HEK293 (cell line): ENCODE measurements around the gene ARHGAP15.

Experiments used
- CTCF ChIA-PET: fragments of 350-600 bp; formaldehyde crosslinking; extraction: SDS; loops from one replicate; lab custom pipeline; 2021; ENCODE audit warnings: antibody characterized with exemption; lab: Yijun Ruan, JAX
- POLR2A ChIA-PET: fragments of 300-600 bp; formaldehyde crosslinking; extraction: SDS; loops from one replicate; lab custom pipeline; 2020; ENCODE audit warnings: antibody characterized with exemption, inconsistent platforms; lab: Yijun Ruan, JAX
- H3K27ac ChIP-seq: fragments of 200-500 bp; sonication (Bioruptor generic); 2 replicates; pipeline ENCODE4 v1.5.1; 2014; ENCODE audit warnings: low read depth, low read length, control low read depth, inconsistent platforms; ENCODE audit errors: extremely low read depth
- H3K36me3 ChIP-seq, 2 experiments: fragments of 200-500 bp in 1 of 2; sonication (Bioruptor generic) in 1 of 2; 1 replicate in 1 of 2; 2 replicates in 1 of 2; pipeline ENCODE4 v1.5.1; 2014 to 2017; ENCODE audit warnings: inconsistent platforms in 2 of 2, low read length in 2 of 2; ENCODE audit not compliant: control insufficient read depth in 2 of 2, insufficient read depth in 1 of 2
- H3K4me1 ChIP-seq: fragments of 200-500 bp; sonication (Bioruptor generic); 2 replicates; pipeline ENCODE4 v1.5.1; 2014; ENCODE audit warnings: mild to moderate bottlenecking, low read length, inconsistent platforms; ENCODE audit not compliant: control insufficient read depth, insufficient read depth
- H3K4me3 ChIP-seq: 2 replicates; pipeline ENCODE4 v1.5.1; 2011; ENCODE audit warnings: low read depth, mild to moderate bottlenecking, control low read depth, low read length, moderate library complexity
- H3K9me3 ChIP-seq: fragments of 200-500 bp; sonication (Bioruptor generic); 2 replicates; pipeline ENCODE4 v1.5.1; 2014; ENCODE audit warnings: low read depth, low read length, inconsistent platforms; ENCODE audit not compliant: control insufficient read depth, insufficient read depth
- CTCF ChIP-seq: fragments of 450-650 bp; formaldehyde crosslinking; IDR thresholded peaks from 2 replicates; pipeline ENCODE4 v1.5.1; 2016; ENCODE audit warnings: missing biosample characterization, missing genetic modification characterization
- GLI2 ChIP-seq: fragments of 450-650 bp; formaldehyde crosslinking; IDR thresholded peaks from 2 replicates; pipeline ENCODE4; 2017; ENCODE audit warnings: missing biosample characterization, missing genetic modification characterization, low read depth, borderline replicate concordance
- PRDM1 ChIP-seq: fragments of 450-650 bp; formaldehyde crosslinking; IDR thresholded peaks from 2 replicates; pipeline ENCODE4; 2016; ENCODE audit warnings: missing biosample characterization, missing genetic modification characterization
- SP7 ChIP-seq: fragments of 450-650 bp; formaldehyde crosslinking; IDR thresholded peaks from 2 replicates; pipeline ENCODE4 v1.5.1; 2016; ENCODE audit warnings: missing biosample characterization, missing genetic modification characterization
- ZBTB1 ChIP-seq: fragments of 450-650 bp; formaldehyde crosslinking; IDR thresholded peaks from 2 replicates; pipeline ENCODE4 v1.5.1; 2016; ENCODE audit warnings: missing biosample characterization, missing genetic modification characterization
- ZFP41 ChIP-seq: fragments of 450-650 bp; formaldehyde crosslinking; IDR thresholded peaks from 2 replicates; pipeline ENCODE4 v1.5.1; 2016; ENCODE audit warnings: missing biosample characterization, missing genetic modification characterization, borderline replicate concordance
- ZNF112 ChIP-seq: fragments of 450-650 bp; formaldehyde crosslinking; IDR thresholded peaks from 2 replicates; pipeline ENCODE4 v1.5.0; 2017; ENCODE audit warnings: missing biosample characterization, missing genetic modification characterization
- ZNF114 ChIP-seq: fragments of 450-650 bp; formaldehyde crosslinking; IDR thresholded peaks from 2 replicates; pipeline ENCODE4 v1.5.0; 2017; ENCODE audit warnings: missing biosample characterization, missing genetic modification characterization
- ZNF155 ChIP-seq: fragments of 450-650 bp; formaldehyde crosslinking; IDR thresholded peaks from 2 replicates; pipeline ENCODE4 v1.5.1; 2016; ENCODE audit warnings: missing biosample characterization, missing genetic modification characterization
- ZNF18 ChIP-seq: fragments of 450-650 bp; formaldehyde crosslinking; IDR thresholded peaks from 2 replicates; pipeline ENCODE4 v1.5.1; 2016; ENCODE audit warnings: missing biosample characterization, missing genetic modification characterization
- ZNF280D ChIP-seq: fragments of 450-650 bp; formaldehyde crosslinking; IDR thresholded peaks from 2 replicates; pipeline ENCODE4 v1.5.1; 2016; ENCODE audit warnings: missing biosample characterization, missing genetic modification characterization
- ZNF324 ChIP-seq: fragments of 450-650 bp; formaldehyde crosslinking; IDR thresholded peaks from 2 replicates; pipeline ENCODE4 v1.5.1; 2016; ENCODE audit warnings: missing biosample characterization, missing genetic modification characterization
- ZNF423 ChIP-seq: fragments of 450-650 bp; formaldehyde crosslinking; IDR thresholded peaks from 2 replicates; pipeline ENCODE4 v1.5.1; 2016; ENCODE audit warnings: missing biosample characterization, missing genetic modification characterization
- ZNF623 ChIP-seq: fragments of 450-650 bp; formaldehyde crosslinking; IDR thresholded peaks from 2 replicates; pipeline ENCODE4 v1.5.1; 2016; ENCODE audit warnings: missing biosample characterization, missing genetic modification characterization
- TF ChIP-seq, protein P1 (sequence below): fragments of 450-650 bp; formaldehyde crosslinking; IDR thresholded peaks from 2 replicates; pipeline ENCODE4 v1.5.1; 2017; ENCODE audit warnings: missing biosample characterization, mild to moderate bottlenecking, missing genetic modification characterization, moderate library complexity
- TF ChIP-seq, protein P2 (sequence below): fragments of 450-650 bp; formaldehyde crosslinking; IDR thresholded peaks from 2 replicates; pipeline ENCODE4 v1.5.1; 2016; ENCODE audit warnings: missing biosample characterization, missing genetic modification characterization

ARHGAP15 gene

DNA sequence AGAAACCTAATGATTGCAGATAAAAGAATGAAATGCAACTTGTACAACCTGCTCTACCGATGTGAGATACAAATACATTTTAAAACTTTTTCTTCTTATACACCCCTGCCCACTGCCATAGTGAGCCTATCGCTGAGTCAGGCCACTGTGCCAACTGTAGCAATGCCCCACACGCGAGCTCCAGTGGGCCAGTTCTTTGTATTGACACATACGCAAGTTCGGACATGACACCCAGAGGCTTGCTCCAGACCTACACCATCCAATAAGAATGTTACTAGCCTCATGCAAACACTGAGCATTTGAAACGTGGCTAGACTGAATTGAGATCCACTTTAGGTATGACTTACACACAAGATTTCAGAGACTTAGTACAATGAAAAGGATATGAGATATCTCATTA lies 340.1 kb downstream of the ARHGAP15 start (continued):
- TF ChIP-seq, protein P1, sequence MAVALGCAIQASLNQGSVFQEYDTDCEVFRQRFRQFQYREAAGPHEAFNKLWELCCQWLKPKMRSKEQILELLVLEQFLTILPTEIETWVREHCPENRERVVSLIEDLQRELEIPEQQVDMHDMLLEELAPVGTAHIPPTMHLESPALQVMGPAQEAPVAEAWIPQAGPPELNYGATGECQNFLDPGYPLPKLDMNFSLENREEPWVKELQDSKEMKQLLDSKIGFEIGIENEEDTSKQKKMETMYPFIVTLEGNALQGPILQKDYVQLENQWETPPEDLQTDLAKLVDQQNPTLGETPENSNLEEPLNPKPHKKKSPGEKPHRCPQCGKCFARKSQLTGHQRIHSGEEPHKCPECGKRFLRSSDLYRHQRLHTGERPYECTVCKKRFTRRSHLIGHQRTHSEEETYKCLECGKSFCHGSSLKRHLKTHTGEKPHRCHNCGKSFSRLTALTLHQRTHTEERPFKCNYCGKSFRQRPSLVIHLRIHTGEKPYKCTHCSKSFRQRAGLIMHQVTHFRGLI: no peak
- TF ChIP-seq ZBTB1 (tag by site-specific recombination): no peak
- TF ChIP-seq ZNF155 (tag by site-specific recombination): no peak
- no peak for TF ChIP-seq ZNF324
- TF ChIP-seq ZNF114 (tag by site-specific recombination): no peak

DNA sequence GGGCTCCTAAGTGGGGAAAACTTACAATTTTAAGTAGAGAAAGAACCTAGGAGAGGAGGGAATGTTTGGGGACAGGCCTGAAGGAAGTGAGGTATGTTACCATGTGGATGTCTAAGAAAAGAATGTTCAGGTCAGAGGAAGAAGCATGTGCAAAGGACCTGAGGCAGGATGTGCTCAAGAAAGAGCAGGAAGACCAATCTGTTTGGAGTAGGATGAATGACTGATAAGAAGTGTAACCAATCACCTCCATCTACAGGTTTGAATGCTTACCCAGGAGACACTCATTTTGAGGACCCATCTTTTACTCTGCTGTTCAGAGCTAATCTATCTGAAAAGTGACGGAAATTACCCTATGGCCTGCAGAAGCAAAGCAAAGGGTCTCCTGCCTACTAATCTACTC lies 342.3 kb downstream of the ARHGAP15 start:
- CTCF ChIA-PET: no interaction called here
- POLR2A ChIA-PET: no interaction called here

DNA sequence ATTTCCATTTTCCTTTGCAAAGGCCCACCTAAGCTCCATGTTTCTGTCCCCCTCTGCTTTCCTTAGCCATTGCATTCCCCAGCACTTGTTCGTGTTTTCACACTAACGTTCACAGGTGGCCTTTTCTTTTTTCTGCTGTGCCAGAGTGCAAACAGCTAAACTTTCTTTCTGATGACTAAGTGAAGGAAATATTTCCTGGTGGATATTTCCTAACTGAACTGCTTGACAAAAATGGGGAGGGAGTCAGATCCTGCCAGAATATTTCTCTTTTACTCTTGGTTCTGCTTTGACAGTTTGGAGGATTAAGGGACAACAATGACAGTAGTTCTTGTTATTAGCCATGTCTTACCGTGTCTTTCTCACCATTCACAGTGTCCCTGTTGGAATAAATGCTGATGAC lies 344.0 kb downstream of the ARHGAP15 start:
- H3K4me1 ChIP-seq: no peaks in the 10 kb centered on the region
- TF ChIP-seq, protein P2, sequence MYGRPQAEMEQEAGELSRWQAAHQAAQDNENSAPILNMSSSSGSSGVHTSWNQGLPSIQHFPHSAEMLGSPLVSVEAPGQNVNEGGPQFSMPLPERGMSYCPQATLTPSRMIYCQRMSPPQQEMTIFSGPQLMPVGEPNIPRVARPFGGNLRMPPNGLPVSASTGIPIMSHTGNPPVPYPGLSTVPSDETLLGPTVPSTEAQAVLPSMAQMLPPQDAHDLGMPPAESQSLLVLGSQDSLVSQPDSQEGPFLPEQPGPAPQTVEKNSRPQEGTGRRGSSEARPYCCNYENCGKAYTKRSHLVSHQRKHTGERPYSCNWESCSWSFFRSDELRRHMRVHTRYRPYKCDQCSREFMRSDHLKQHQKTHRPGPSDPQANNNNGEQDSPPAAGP (tag by site-specific recombination): no peak
- TF ChIP-seq ZNF112 (tag by site-specific recombination) (no peak), ZNF18 (tag by site-specific recombination) (no peak), ZNF280D (no peak), SP7 (no peak), CTCF (no peak), GLI2 (no peak), ZFP41 (tag by site-specific recombination) (no peak), ZNF423 (no peak)
- TF ChIP-seq, all 188 proteins: peak for 0
- Histone ChIP-seq H3K36me3 (no peaks in the 10 kb centered on the region), H3K4me3 (no peak overlapping the region), H3K9me3 (no peaks in the 10 kb centered on the region), H3K27ac (no peak overlapping the region)
- ChIA-PET POLR2A (no interaction called here), CTCF (no interaction called here)

More for the DNA sequence above, 342.3 kb downstream of the ARHGAP15 start:
- H3K36me3 ChIP-seq: no peaks in the 10 kb centered on the region
- no peaks in the 10 kb centered on the region for H3K9me3 ChIP-seq
- H3K4me1 ChIP-seq: no peaks in the 10 kb centered on the region
- no peak for TF ChIP-seq PRDM1 (tag by site-specific recombination)
- TF ChIP-seq ZNF623: peak; percentile 67
- no peak overlapping the region for H3K4me3 ChIP-seq
- no peak overlapping the region for H3K27ac ChIP-seq
